ENCODE measurements around the gene MAD1L1. TPM values are rescaled to one million over a fixed set of nuclear protein-coding genes. Genes with fewer than 3 reads are reported as not detected.
"Not testable (repeated sequence)": the region's sequence is repeated elsewhere in the genome, so short reads cannot be mapped to it uniquely, and the experiment has no call there.

The MAD1L1 gene
- total and polyA plus RNA-seq, 2 donors (not counting 3 experiments of a cell fraction or from before 2014, with no cell fraction given), result 34.1 to 42.3 TPM

GRCh38 chr7:2036786-2037185 lies 196.0 kb downstream of the MAD1L1 start:
- dilution Hi-C loops (cut with MboI; ENCODE audit: extremely low pct_ligation_motif_present, low sequenced_read_pairs), result no loop called here
- POLR2A ChIA-PET, result no interaction called here
- BruUV-seq (replicated peaks), result no TSS peak

GRCh38 chr7:2036201-2036600 lies 196.5 kb downstream of the MAD1L1 start:
- H2AFZ ChIP-seq (ENCODE audit: low read depth, low read length); BruUV-seq (replicated peaks); H3K4me1 ChIP-seq (ENCODE audit: control insufficient read depth, extremely low read depth, insufficient read depth, low read length); H3K79me2 ChIP-seq (ENCODE audit: control insufficient read depth, insufficient read depth, low read length); dilution Hi-C loops (cut with MboI; ENCODE audit: extremely low pct_ligation_motif_present, low sequenced_read_pairs); H3K9ac ChIP-seq (replicated peaks; ENCODE audit: extremely low read depth, insufficient read depth, low read length); H3K27me3 ChIP-seq (ENCODE audit: control insufficient read depth in 2 of 2, insufficient read depth in 2 of 2, low read length in 2 of 2); DNase-seq (ENCODE audit: low read depth, low spot score); H3K27ac ChIP-seq (ENCODE audit: insufficient read depth, low read depth, low read length); H3K9me3 ChIP-seq (replicated peaks; ENCODE audit: control insufficient read depth, insufficient read depth, low read length); H3K36me3 ChIP-seq (ENCODE audit: control insufficient read depth in 2 of 2, extremely low read depth in 1 of 2, insufficient read depth in 2 of 2, low read length in 2 of 2); POLR2A ChIA-PET; H4K20me1 ChIP-seq (replicated peaks; ENCODE audit: control insufficient read depth, extremely low read depth, insufficient read depth, low read length); CTCF ChIA-PET; H3K4me3 ChIP-seq (replicated peaks in 1 of 3; ENCODE audit: insufficient read depth in 1 of 3, low read depth in 1 of 3, low read length in 3 of 3); H3K4me2 ChIP-seq (ENCODE audit: insufficient read depth, low read length); H3K9me1 ChIP-seq (replicated peaks; ENCODE audit: control insufficient read depth, extremely low read depth, insufficient read depth, low read length); FAIRE-seq; intact Hi-C loops (cut with micrococcal nuclease): not testable (repeated sequence)

More at GRCh38 chr7:2036786-2037185, 196.0 kb downstream of the MAD1L1 start:
- no peaks in the 10 kb centered on the region for H3K27me3 ChIP-seq (ENCODE audit: control insufficient read depth in 2 of 2, insufficient read depth in 2 of 2, low read length in 2 of 2)
- H3K4me3 ChIP-seq (replicated peaks in 1 of 3; ENCODE audit: insufficient read depth in 1 of 3, low read depth in 1 of 3, low read length in 3 of 3), result no peak overlapping the region
- H3K9me1 ChIP-seq (replicated peaks; ENCODE audit: control insufficient read depth, extremely low read depth, insufficient read depth, low read length), result no peaks in the 10 kb centered on the region
- FAIRE-seq (no peak), DNase-seq (ENCODE audit: low read depth, low spot score) (no peak)
- no peaks in the 10 kb centered on the region for H3K36me3 ChIP-seq (ENCODE audit: control insufficient read depth in 2 of 2, extremely low read depth in 1 of 2, insufficient read depth in 2 of 2, low read length in 2 of 2)
- H2AFZ ChIP-seq (ENCODE audit: low read depth, low read length), result no peak overlapping the region
- no peaks in the 10 kb centered on the region for H3K79me2 ChIP-seq (ENCODE audit: control insufficient read depth, insufficient read depth, low read length)
- no peak overlapping the region for H3K4me2 ChIP-seq (ENCODE audit: insufficient read depth, low read length)
- CTCF ChIA-PET, result no interaction called here
- TF ChIP-seq GATA2 (IDR thresholded peaks at IDR 0.05; ENCODE audit: insufficient read depth, insufficient read length, low read depth, low read length) (no peak), FOS (IDR thresholded peaks at IDR 0.05; ENCODE audit: borderline replicate concordance, insufficient read depth, low read length) (no peak), MAX (IDR thresholded peaks at IDR 0.05; ENCODE audit: insufficient read depth, insufficient read length) (no peak), EZH2 (IDR thresholded peaks at IDR 0.05; ENCODE audit: borderline replicate concordance, low read depth, low read length, severe bottlenecking) (no peak), POLR2AphosphoS5 (IDR thresholded peaks at IDR 0.05; ENCODE audit: insufficient read depth, low read depth, low read length) (no peak), JUN (IDR thresholded peaks at IDR 0.05; ENCODE audit: borderline replicate concordance, insufficient read depth, insufficient read length, low read depth) (no peak), CTCF (IDR thresholded peaks at IDR 0.05; ENCODE audit: extremely low read depth in 1 of 2, insufficient read depth in 1 of 2, low read depth in 1 of 2, low read length in 2 of 2) (no peak), POLR2A (IDR thresholded peaks at IDR 0.05; ENCODE audit: low read depth, low read length) (no peak), MYC (IDR thresholded peaks at IDR 0.05; ENCODE audit: low read depth, low read length) (no peak)
- H3K4me1 ChIP-seq (ENCODE audit: control insufficient read depth, extremely low read depth, insufficient read depth, low read length), result no peaks in the 10 kb centered on the region
- intact Hi-C loops (cut with micrococcal nuclease), result no loop called here
- no peaks in the 10 kb centered on the region for H3K9me3 ChIP-seq (replicated peaks; ENCODE audit: control insufficient read depth, insufficient read depth, low read length)
- H3K9ac ChIP-seq (replicated peaks; ENCODE audit: extremely low read depth, insufficient read depth, low read length), result no peak overlapping the region
- H4K20me1 ChIP-seq (replicated peaks; ENCODE audit: control insufficient read depth, extremely low read depth, insufficient read depth, low read length), result no peaks in the 10 kb centered on the region
- no peak overlapping the region for H3K27ac ChIP-seq (ENCODE audit: insufficient read depth, low read depth, low read length)
